Endodermal cell (in vitro differentiated cells): ENCODE data around the gene RHBDD3. TPM values are rescaled to one million over a fixed set of nuclear protein-coding genes. Genes with fewer than 3 reads are reported as not detected.
A peak's percentile ranks its signal among the peaks of the same experiment; 100 is the strongest.

Experiments
- DNase-seq: peaks from one replicate; pipeline ENCODE4 v3.0.0-alpha.2; 2017
- H3K27ac ChIP-seq: 2 replicates; pipeline ENCODE4 v1.5.1; 2013; ENCODE audit warnings: mild to moderate bottlenecking, low read depth, low read length, moderate library complexity
- H3K27me3 ChIP-seq: 2 replicates; pipeline ENCODE4 v1.6.1; 2013; ENCODE audit warnings: mild to moderate bottlenecking, low read length, moderate library complexity; ENCODE audit not compliant: insufficient read depth, control insufficient read depth, poor library complexity, severe bottlenecking
- H3K36me3 ChIP-seq: 2 replicates; pipeline ENCODE4 v1.7.0; 2013; ENCODE audit warnings: mild to moderate bottlenecking, low read length, moderate library complexity; ENCODE audit not compliant: control insufficient read depth, insufficient read depth
- H3K4me1 ChIP-seq: one replicate; pipeline ENCODE4 v1.7.0; 2013; ENCODE audit warnings: low read length; ENCODE audit not compliant: control insufficient read depth, insufficient read depth
- H3K4me3 ChIP-seq: 2 replicates; pipeline ENCODE4 v1.5.1; 2013; ENCODE audit warnings: mild to moderate bottlenecking, low read length, moderate library complexity
- H3K9ac ChIP-seq: 2 replicates; pipeline ENCODE4 v1.6.1; 2013; ENCODE audit warnings: mild to moderate bottlenecking, low read length, moderate library complexity; ENCODE audit not compliant: poor library complexity, severe bottlenecking; ENCODE audit errors: extremely low read depth
- H3K9me3 ChIP-seq: 2 replicates; pipeline ENCODE4 v1.6.1; 2013; ENCODE audit warnings: mild to moderate bottlenecking, low read length, moderate library complexity; ENCODE audit not compliant: control insufficient read depth
- H3K27ac Mint-ChIP-seq: 2 replicates; pipeline ENCODE4 v1.8.0; 2020; ENCODE audit warnings: mixed read lengths
- H3K27me3 Mint-ChIP-seq: 2 replicates; pipeline ENCODE4 v1.8.0; 2021; ENCODE audit warnings: mild to moderate bottlenecking, mixed read lengths; ENCODE audit not compliant: insufficient read depth
- H3K36me3 Mint-ChIP-seq: 2 replicates; pipeline ENCODE4 v1.8.0; 2020; ENCODE audit warnings: low read depth, mixed read lengths
- H3K4me1 Mint-ChIP-seq: 2 replicates; pipeline ENCODE4 v1.8.0; 2020; ENCODE audit warnings: mixed read lengths
- H3K4me3 Mint-ChIP-seq: 2 replicates; pipeline ENCODE4 v1.8.0; 2020; ENCODE audit warnings: mild to moderate bottlenecking, moderate library complexity, mixed read lengths
- H3K9me3 Mint-ChIP-seq: 2 replicates; pipeline ENCODE4 v1.8.0; 2020; ENCODE audit warnings: mild to moderate bottlenecking, mixed read lengths
- WGBS, 2 experiments: methylation state at CpG; one replicate each; pipeline versions ENCODE4 v1.1.5 to v1.1.7; 2013; ENCODE audit warnings: missing lambda C conversion rate in 2 of 2, mixed read lengths in 1 of 2; ENCODE audit not compliant: insufficient coverage in 1 of 2, insufficient read length in 1 of 2; 5-methylcytosine and 5-hydroxymethylcytosine counted together
- total RNA-seq, 2 donors: library from RNA; stranded (reverse); fragmentation: NEBNext Ultra II Directional in 1 of 2; extraction: Animal tissue kit (Norgen Biotek cat#: 25700) in 1 of 2; gene quantifications; 2 replicates in 1 of 2; 3 replicates in 1 of 2; pipeline ENCODE4 v1.2.1, GENCODE V29; 2021
- TF ChIP-seq, protein P1 (sequence below): fragments of 200-600 bp; sonication (generic); conservative IDR thresholded peaks from 2 replicates; pipeline ENCODE4 v1.5.0; 2021; ENCODE audit warnings: antibody characterized with exemption, mild to moderate bottlenecking

RHBDD3 gene
- total RNA-seq, 2 donors from 2014 or later, result 65.0 to 75.2 TPM

DNA sequence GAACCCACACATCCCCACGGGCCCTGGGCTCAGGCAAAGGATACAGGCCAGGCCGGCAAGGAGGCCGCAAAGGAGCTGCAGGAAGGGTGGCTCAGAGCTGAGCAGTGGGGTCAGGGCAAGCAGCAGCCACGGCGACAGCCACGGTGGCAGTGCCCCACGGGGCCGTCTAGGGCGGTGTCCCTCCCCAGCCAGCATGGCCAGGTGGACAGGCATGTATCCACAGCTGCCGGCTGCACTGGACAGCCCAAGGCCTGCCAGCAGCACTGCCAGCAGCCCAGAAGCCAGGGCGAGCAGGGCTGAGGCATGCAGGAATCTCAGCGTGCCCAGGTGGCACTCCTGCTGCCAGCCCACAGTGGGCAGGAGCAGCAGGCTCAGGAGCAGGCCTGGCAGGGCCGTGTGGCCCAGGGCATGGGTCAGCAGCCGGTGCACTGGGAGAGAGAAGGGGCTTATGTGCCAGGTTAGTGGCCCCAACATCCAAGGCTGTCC, 3.9 kb downstream of the RHBDD3 start:
- no peak overlapping the region for H3K27ac ChIP-seq
- H3K27me3 ChIP-seq, result no peaks in the 10 kb centered on the region
- no peak overlapping the region for H3K9ac ChIP-seq
- H3K36me3 Mint-ChIP-seq, result peaks cover 25% of the 10 kb centered on the region
- H3K4me3 ChIP-seq, result no peak overlapping the region
- H3K4me1 ChIP-seq, result peaks cover 12% of the 10 kb centered on the region
- TF ChIP-seq, protein P1, sequence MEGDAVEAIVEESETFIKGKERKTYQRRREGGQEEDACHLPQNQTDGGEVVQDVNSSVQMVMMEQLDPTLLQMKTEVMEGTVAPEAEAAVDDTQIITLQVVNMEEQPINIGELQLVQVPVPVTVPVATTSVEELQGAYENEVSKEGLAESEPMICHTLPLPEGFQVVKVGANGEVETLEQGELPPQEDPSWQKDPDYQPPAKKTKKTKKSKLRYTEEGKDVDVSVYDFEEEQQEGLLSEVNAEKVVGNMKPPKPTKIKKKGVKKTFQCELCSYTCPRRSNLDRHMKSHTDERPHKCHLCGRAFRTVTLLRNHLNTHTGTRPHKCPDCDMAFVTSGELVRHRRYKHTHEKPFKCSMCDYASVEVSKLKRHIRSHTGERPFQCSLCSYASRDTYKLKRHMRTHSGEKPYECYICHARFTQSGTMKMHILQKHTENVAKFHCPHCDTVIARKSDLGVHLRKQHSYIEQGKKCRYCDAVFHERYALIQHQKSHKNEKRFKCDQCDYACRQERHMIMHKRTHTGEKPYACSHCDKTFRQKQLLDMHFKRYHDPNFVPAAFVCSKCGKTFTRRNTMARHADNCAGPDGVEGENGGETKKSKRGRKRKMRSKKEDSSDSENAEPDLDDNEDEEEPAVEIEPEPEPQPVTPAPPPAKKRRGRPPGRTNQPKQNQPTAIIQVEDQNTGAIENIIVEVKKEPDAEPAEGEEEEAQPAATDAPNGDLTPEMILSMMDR, result no peak
- 94% methylated on average over 3 to 14 of the region's 14 CpGs for WGBS, 2 experiments
- H3K27ac Mint-ChIP-seq, result no peak overlapping the region
- H3K4me1 Mint-ChIP-seq, result peaks cover 9% of the 10 kb centered on the region
- H3K4me3 Mint-ChIP-seq, result no peak overlapping the region
- H3K9me3 Mint-ChIP-seq, result no peaks in the 10 kb centered on the region
- peaks cover 2% of the 10 kb centered on the region for H3K27me3 Mint-ChIP-seq
- no peaks in the 10 kb centered on the region for H3K9me3 ChIP-seq
- DNase-seq, result no peak
- peaks cover 24% of the 10 kb centered on the region for H3K36me3 ChIP-seq

DNA sequence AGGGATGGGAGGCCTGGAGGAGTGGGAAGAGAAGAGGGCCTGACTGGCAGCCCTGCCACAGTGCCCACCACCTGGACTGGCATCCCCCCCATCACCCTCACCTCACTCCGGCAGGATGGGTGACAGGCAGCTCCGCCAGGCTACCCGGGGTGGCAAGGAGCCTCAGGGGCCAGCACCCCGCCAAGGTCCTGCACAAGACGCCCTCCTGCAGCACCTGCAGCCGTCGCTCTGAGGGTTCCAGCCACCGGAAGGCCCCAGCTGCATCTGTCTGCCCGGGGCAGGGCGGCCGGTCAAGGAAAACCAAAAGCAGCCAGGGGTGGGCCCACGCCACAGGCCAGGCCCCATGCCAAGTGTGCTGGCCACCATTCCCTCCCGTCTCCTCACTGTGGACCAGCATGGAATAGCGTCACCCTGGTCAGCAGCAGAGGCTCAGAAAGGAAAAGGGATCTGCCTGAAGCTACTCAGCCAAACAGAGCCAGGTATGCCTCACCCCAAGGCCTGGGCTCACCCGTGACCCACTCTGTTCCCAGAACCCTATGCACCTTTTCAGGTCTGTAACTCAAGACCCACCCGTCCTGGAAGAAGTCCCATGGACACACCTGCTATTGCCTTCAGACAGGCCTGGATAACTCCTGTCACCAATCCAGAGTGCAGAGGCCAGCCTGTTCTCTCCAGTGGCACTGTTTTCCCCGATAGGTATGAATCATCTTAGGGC, 7.0 kb downstream of the RHBDD3 start:
- no peaks in the 10 kb centered on the region for H3K27me3 Mint-ChIP-seq
- H3K36me3 Mint-ChIP-seq, result peaks cover 12% of the 10 kb centered on the region
- peak overlapping the region; percentile 13 for H3K27ac Mint-ChIP-seq
- Histone ChIP-seq H3K4me3 (no peak overlapping the region), H3K27me3 (no peaks in the 10 kb centered on the region), H3K36me3 (peaks cover 18% of the 10 kb centered on the region), H3K9ac (no peak overlapping the region), H3K9me3 (no peaks in the 10 kb centered on the region), H3K4me1 (peaks cover 2% of the 10 kb centered on the region), H3K27ac (no peak overlapping the region)
- TF ChIP-seq, protein P1, result no peak
- no peak overlapping the region for H3K4me3 Mint-ChIP-seq
- H3K4me1 Mint-ChIP-seq, result no peaks in the 10 kb centered on the region
- 96% methylated on average over 14 to 17 of the region's 17 CpGs for WGBS, 2 experiments
- no peak for DNase-seq
- no peaks in the 10 kb centered on the region for H3K9me3 Mint-ChIP-seq

DNA sequence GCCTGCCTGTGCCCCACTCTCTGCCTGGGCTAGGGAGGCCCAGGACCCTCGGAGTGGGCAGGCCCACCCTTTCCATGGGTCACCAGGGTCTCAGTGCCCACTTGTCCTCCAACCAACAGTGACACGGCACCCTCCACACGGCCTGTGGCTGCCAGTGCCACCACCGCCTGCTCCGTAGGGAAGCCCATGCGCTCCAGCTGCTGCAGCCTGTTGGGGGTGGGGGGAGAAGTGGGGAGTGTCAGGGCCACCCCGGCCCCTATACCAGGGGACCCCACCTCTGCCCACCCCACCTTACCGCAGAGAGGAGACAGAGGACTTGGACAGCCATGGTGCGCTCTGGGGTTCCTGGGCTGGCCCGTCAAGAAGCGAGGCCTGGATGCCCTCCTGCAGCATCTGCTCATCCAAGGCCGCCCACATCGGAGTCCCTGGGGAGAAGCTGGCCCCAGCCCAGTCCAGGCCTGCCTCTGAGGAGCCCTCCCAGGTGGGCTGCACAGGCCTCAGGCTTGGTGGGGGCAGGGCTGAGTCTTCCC, 7.7 kb downstream of the RHBDD3 start:
- TF ChIP-seq, protein P1, result no peak
- peak; percentile 42 for DNase-seq

More for the DNA sequence above, 7.7 kb downstream of the RHBDD3 start:
- Mint-ChIP-seq H3K27me3 (no peaks in the 10 kb centered on the region), H3K4me3 (no peak overlapping the region), H3K36me3 (peaks cover 10% of the 10 kb centered on the region), H3K4me1 (no peaks in the 10 kb centered on the region), H3K9me3 (no peaks in the 10 kb centered on the region), H3K27ac (no peak overlapping the region)
- Histone ChIP-seq H3K36me3 (peaks cover 11% of the 10 kb centered on the region), H3K27me3 (no peaks in the 10 kb centered on the region), H3K4me1 (no peaks in the 10 kb centered on the region), H3K27ac (no peak overlapping the region), H3K9ac (no peak overlapping the region), H3K9me3 (no peaks in the 10 kb centered on the region), H3K4me3 (no peak overlapping the region)
- WGBS, 2 experiments, result 92 to 96% methylated on average over 2 to 13 of the region's 13 CpGs
